Suprapubic skin (tissue), 3 donors: ENCODE measurements around the gene JADE3.

Source experiments
- CTCF ChIP-seq, 2 donors: fragments of 200-600 bp in 1 of 2; fragments of 450-650 bp in 1 of 2; sonication (generic) in 1 of 2; IDR thresholded peaks; one replicate each; pipeline ENCODE4 v1.5.1; 2016 to 2019; ENCODE audit warnings: antibody characterized with exemption in 2 of 2, mild to moderate bottlenecking in 1 of 2, moderate library complexity in 1 of 2
- EP300 ChIP-seq: sonication (generic); formaldehyde crosslinking; IDR thresholded peaks from one replicate; pipeline ENCODE4 v1.6.1; 2017; ENCODE audit warnings: antibody characterized with exemption
- POLR2A ChIP-seq, 2 donors: fragments of 450-650 bp; IDR thresholded peaks; one replicate each; pipeline ENCODE4 v1.6.1; 2017; ENCODE audit warnings: antibody characterized with exemption in 2 of 2, mild to moderate bottlenecking in 2 of 2, moderate library complexity in 2 of 2

- no peak for TF ChIP-seq CTCF (IDR thresholded peaks at IDR 0.05)
- TF ChIP-seq POLR2A (IDR thresholded peaks at IDR 0.05): no peak
- TF ChIP-seq EP300: no peak
These were observed 26.4 kb downstream of the JADE3 start for GRCh38 chrX:46938589-46938988.
